CD1c-positive myeloid dendritic cell (primary cell): ENCODE results near the gene PLCH2.

Experiments used
- DNase-seq: peaks from one replicate; pipeline ENCODE4 v3.0.0-alpha.2; 2016; ENCODE audit errors: extremely low spot score

PLCH2 gene

GRCh38 chr1:2479618-2480017 lies 3.5 kb downstream of the PLCH2 start:
- DNase-seq = no peak

GRCh38 chr1:2480236-2480985 lies 4.3 kb downstream of the PLCH2 start:
- no peak for DNase-seq

GRCh38 chr1:2480986-2481364 lies 4.9 kb downstream of the PLCH2 start:
- no peak for DNase-seq

- DNase-seq = no peak
Observed at GRCh38 chr1:2481885-2482284, 5.8 kb downstream of the PLCH2 start.

- DNase-seq = no peak
Observed at GRCh38 chr1:2482588-2482987, 6.5 kb downstream of the PLCH2 start.

- DNase-seq = no peak
Observed at GRCh38 chr1:2483026-2483425, 6.9 kb downstream of the PLCH2 start.

- DNase-seq = no peak
Observed at GRCh38 chr1:2483970-2484369, 7.9 kb downstream of the PLCH2 start.

- DNase-seq = no peak
Observed at GRCh38 chr1:2486041-2486440, 10.0 kb downstream of the PLCH2 start.

- DNase-seq = no peak
Observed at GRCh38 chr1:2486558-2486957, 10.5 kb downstream of the PLCH2 start.

GRCh38 chr1:2488688-2489087 lies 12.6 kb downstream of the PLCH2 start:
- no peak for DNase-seq

- DNase-seq = no peak
Observed at GRCh38 chr1:2489615-2490014, 13.5 kb downstream of the PLCH2 start.

- DNase-seq = no peak
Observed at GRCh38 chr1:2492091-2492490, 16.0 kb downstream of the PLCH2 start.

GRCh38 chr1:2493218-2493617 lies 17.1 kb downstream of the PLCH2 start:
- no peak for DNase-seq

GRCh38 chr1:2493691-2494322 lies 17.7 kb downstream of the PLCH2 start:
- DNase-seq = no peak

- no peak for DNase-seq
Observed at GRCh38 chr1:2494323-2494693, 18.2 kb downstream of the PLCH2 start.

- no peak for DNase-seq
Observed at GRCh38 chr1:2495026-2495425, 18.9 kb downstream of the PLCH2 start.

- no peak for DNase-seq
Observed at GRCh38 chr1:2495546-2495945, 19.5 kb downstream of the PLCH2 start.

GRCh38 chr1:2496087-2496622 lies 20.1 kb downstream of the PLCH2 start:
- DNase-seq = no peak

- DNase-seq = no peak
Observed at GRCh38 chr1:2496746-2497145, 20.7 kb downstream of the PLCH2 start.

GRCh38 chr1:2497891-2498290 lies 21.8 kb downstream of the PLCH2 start:
- no peak for DNase-seq

- DNase-seq = no peak
Observed at GRCh38 chr1:2498648-2499047, 22.6 kb downstream of the PLCH2 start.

GRCh38 chr1:2499260-2499659 lies 23.2 kb downstream of the PLCH2 start:
- no peak for DNase-seq

GRCh38 chr1:2499986-2500596 lies 24.0 kb downstream of the PLCH2 start:
- no peak for DNase-seq
